Measurements from ENCODE around the gene NAV2.

The NAV2 gene

DNA sequence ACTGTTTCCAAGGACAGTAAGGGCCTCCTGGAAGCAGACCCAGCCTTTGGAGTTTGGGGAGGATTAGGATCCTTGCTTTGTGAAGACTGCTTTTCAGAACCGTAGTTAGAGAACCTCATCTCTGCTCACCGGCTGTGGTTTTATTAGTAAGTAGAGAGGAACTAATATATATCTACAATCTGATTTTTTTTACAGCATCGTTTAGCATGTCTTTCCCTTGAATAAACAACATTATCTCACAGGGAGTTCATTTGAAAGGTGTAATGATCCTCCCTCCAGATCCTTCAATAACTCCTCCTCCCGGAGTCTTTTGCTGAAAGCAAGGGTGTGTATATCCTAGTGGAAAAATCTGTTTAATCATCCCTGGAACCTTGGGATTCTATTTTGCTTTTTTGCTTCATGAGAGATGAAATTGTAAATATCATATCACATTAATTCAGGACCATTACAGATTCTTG lies 314.9 kb downstream of the NAV2 start:
- DNase-seq: no peak

GRCh38 chr11:20029193-20029592 lies 316.6 kb downstream of the NAV2 start:
- no peak for DNase-seq

DNA sequence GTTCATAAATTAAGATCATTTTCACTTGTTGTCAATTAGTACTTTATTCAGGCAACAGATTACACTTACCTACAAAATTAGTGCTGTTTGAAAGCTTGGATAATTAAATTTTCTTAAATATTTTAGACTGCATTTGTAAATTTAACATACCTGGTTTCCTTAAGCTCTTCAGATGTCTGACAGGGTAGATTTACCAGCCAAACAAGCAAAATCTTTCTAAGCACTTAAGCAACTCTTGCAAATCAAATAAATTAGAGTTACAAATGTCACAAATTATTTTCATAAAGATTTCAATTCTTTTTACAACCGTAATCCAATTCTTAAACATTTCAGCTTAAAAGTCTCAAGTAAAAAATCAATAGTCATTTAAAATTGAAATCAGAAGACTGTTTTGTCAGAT lies 317.8 kb downstream of the NAV2 start:
- no peak for DNase-seq

- no peak for DNase-seq
These were observed 318.7 kb downstream of the NAV2 start for GRCh38 chr11:20031155-20032001.

DNA sequence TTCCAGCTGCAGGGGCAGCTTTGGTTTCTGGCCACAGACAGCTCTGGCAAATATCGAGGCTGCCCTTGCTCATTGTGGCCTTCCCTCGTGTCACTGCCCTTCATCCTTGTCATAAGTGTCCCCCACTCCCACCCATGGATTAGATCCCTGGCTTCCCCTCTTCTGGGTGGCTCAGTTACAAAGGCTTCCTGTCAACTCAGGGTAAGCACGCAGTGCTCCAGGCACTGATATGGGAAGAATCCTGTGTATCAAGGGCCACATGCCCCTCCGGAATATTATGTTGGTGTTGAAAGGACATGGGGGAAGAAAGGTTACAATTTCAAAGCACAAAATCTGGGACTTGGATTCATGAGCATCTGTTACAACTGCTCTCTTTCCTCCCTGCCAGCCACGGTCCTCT lies 319.5 kb downstream of the NAV2 start:
- no peak for DNase-seq

DNA sequence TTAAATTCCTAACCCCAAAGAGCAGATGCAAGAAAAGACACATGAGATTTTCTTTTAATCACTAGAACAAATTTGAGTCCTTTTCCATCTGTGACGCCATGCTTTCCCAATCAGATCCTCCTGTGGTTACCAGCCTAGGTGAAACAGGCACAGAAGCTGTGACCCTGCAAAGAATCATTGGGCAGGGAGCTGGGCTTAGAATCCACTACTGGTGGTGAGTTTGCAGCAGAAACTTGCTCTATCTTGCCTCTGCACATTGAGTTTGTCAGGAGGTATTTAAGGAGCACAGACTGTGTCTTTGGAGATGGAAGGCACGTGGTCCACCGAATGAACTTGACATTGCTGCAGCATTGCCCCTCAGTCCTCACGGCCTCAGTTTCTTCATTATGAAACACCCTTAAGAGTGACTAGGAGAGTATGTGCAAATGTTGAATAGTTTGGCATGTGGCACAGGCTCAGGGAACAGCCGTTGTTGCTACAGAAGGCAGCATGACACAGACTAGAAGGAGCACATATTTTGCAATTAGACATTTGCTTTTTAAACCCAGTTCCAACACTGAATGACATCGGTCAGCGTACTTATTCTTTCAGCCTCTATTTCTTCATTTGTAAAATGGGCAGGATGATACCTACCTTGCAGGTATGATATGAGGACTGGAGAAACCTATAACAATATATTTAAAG lies 320.1 kb downstream of the NAV2 start:
- DNase-seq: no peak

DNA sequence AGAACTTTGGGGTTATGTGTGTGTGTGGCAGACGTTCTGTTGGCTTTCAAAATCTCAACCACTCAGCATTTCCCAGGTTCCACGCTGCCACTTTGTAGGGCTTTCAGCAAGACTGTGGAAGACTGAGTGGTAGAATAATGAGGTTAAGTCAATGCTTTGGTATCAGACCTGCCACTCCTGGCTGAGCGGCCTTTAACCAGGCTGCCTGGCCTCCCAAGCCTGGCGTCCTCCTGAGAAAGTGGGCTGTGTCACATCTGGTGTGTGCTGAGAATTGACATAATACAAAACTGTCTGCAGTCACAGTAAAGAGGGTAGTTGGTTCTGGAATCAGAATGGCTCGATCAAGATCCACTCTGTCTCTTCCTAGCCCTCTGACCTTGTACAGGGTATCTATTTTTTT lies 321.2 kb downstream of the NAV2 start:
- DNase-seq: no peak

DNA sequence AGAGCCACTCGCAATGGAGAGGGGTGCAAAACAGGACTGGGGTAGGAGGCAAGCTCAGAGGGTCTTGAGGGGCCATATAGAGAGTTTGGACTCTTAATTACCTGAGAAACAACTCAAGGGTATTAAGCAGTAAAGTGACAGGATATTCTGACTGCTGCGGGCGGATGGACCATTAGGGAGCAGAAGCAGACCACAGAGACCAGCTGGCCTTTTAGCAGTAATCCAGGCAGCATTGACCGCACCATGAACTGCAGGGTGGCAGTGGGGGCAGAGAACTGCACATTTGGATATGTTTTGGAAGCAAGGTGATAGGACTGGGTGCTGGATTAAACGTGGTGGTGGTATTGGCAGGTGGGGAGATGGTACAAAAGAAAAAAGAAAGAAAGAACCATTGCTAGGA lies 322.3 kb downstream of the NAV2 start:
- DNase-seq: no peak

GRCh38 chr11:20035375-20035700 lies 322.7 kb downstream of the NAV2 start:
- no peak for DNase-seq

DNA sequence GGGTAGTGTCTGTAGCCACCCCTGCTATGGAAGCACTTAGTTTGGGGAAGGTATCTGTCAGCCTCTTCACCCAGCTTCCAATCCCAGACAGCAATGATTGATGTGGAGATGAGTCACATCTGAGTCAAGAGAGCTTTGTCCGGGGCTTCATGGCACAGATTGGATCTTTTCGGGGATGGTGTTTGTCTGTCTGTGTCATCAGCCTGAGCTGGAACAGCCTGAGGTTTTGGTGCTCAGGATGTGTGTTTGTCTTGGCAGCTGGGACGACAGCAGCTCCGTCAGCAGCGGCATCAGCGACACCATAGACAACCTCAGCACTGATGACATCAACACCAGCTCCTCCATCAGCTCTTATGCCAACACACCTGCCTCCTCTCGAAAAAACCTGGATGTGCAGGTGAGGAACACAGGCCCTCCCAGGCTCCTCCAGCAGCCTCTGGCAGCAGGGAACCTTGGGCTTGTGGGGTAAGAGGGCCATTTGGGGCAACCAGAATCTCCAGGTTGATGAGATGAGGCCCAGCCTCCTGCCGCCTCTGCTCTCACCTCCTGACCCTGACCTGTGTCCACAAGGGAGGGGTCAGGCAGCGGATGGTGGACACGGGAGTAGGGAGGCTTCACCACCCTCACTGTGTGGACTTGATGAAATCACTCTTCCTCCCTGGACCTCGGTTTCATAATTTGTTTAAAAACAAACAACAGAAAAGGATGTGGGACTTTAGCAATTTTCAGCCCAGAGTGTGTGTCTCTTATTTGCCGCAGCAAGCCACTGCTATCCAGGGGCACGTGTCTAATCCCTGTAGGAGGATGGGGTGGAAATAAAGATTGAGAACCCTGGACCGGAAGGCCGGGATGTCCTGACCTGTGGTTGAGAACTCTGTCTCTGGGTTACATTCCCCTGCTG lies 323.3 kb downstream of the NAV2 start:
- DNase-seq: no peak

- DNase-seq: no peak
These were observed 324.1 kb downstream of the NAV2 start for GRCh38 chr11:20036626-20037335.

GRCh38 chr11:20037396-20038153 lies 324.9 kb downstream of the NAV2 start:
- no peak for DNase-seq

GRCh38 chr11:20038412-20038811 lies 325.8 kb downstream of the NAV2 start:
- DNase-seq: no peak

GRCh38 chr11:20038972-20039371 lies 326.3 kb downstream of the NAV2 start:
- no peak for DNase-seq

DNA sequence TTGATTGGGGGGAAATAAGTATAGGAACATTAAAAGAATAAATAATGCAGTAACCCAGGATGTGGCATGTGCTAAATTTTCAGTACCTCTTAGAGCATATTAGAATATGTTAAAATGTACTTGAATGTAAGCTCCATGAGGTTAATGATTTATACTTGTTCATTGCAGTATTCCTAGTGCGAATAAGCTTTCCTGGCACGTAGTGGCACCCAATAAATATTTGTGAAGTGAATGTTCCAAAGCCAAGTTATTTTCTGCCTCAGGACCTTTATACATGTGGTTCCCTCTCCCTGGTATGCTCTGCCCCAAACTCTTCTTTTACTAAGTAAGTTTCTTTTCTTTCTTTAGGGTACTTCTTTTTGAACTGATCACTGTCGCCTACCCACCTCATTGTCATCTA lies 328.9 kb downstream of the NAV2 start:
- DNase-seq: no peak

DNA sequence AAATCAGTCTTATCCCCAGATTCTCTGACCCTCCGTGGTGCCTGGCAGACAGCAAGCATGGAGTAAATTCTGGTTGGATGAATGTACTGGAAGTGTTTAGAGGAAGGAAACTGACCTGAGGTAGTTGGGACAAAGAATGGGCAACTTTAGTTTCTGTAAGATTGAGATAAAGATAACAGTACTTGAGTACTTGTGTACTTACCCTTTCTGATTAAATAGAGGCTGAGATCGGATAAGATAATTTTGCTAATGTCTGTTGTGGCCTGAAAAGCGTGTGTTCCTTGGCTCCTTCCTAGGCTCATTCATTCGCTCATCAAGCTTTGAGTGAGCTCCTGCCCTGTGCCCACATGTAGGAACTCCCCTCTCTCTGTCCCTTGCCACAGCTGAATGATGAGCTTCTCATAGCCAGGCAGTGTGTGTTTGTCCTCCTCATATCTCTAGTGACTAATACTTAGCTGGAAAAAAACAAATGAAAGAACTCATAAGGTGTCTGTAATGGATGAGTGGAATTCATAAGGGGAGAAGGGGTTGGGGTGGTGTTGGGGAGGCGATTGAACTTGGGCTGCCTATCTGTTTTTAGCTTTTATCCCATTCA lies 329.5 kb downstream of the NAV2 start:
- DNase-seq: no peak

DNA sequence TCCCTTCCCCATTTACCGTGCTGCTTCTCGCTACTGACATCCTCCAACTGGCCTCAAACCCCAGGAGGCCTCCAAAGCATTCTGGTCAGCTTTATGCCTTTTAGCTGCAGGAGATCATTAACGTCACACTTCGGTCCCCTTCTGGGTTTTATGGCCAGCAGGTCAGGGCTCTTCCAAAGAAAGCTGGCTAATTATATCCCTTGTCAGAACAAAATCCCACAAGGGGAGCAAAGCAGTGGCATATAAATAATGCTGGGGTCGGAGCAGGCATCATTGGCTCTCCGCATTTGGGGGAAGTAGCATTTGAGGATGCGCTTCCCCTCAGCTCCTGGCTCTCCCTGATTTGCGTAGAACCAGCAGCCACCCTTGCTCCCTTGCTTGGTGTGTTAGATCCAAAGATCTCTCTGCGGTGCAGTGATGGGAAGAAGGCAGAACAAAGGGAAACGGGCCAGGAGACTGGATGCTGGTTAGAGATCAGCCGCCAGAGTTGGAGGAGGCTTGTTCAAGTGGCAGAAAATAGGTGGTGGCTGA lies 330.2 kb downstream of the NAV2 start:
- no peak for DNase-seq

DNA sequence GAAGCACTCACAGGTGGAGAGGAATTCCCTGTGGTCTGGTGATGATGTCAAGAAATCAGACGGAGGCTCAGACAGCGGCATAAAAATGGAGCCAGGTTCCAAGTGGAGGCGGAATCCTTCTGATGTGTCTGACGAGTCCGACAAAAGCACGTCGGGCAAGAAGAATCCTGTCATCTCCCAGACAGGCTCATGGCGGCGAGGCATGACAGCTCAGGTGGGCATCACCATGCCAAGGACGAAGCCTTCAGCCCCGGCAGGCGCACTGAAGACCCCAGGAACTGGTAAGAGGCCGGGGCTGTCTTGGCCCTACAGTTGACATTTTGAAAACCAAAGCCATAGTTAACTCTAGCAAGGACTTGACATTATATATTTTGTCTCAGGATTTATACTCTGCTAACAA lies 331.4 kb downstream of the NAV2 start:
- DNase-seq: no peak

DNA sequence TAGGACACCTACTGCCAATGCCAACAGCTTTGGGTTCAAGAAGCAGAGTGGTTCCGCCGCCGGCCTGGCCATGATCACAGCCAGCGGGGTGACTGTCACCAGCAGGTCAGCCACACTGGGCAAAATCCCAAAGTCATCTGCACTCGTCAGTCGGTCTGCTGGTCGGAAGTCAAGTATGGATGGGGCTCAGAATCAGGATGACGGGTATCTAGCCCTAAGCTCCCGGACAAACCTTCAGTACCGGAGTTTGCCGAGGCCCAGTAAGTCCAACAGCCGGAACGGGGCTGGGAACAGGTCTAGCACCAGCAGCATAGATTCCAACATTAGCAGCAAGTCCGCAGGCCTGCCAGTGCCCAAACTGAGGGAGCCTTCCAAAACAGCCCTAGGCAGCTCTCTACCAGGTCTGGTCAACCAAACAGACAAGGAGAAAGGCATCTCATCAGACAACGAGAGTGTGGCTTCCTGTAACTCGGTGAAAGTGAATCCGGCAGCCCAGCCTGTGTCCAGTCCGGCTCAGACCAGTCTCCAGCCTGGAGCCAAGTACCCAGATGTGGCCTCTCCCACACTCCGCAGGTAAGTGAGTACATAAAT lies 332.6 kb downstream of the NAV2 start:
- no peak for DNase-seq

- DNase-seq: no peak
These were observed 333.8 kb downstream of the NAV2 start for GRCh38 chr11:20046416-20046815.
